ENCODE data around the gene FABP1.

DNA sequence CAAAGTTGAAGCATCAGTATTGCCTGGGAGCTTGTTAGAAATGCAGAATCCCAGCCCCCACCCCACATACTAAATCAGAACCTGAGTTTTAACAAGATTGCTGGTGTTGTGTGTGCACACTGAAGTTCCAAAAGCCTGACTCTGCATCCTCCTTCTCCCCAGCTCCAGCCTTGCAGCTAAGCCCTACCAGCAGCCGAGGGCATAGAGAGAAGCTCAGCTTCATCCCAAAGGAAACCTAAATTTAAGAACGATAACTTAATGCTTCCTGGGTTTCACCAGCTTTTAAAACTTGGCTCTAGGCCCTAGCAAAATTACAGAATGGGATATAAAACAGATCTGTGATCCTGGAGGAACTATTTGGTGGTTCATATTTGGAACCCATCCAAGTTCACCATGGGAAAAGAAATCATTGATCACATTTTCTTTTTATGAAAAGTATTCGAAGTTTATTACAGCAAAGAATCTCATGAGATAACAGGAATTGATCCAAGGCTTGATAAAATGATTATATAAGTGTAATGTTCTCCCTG, 49.2 kb downstream of the FABP1 start:
- TF ChIP-seq, protein P1, sequence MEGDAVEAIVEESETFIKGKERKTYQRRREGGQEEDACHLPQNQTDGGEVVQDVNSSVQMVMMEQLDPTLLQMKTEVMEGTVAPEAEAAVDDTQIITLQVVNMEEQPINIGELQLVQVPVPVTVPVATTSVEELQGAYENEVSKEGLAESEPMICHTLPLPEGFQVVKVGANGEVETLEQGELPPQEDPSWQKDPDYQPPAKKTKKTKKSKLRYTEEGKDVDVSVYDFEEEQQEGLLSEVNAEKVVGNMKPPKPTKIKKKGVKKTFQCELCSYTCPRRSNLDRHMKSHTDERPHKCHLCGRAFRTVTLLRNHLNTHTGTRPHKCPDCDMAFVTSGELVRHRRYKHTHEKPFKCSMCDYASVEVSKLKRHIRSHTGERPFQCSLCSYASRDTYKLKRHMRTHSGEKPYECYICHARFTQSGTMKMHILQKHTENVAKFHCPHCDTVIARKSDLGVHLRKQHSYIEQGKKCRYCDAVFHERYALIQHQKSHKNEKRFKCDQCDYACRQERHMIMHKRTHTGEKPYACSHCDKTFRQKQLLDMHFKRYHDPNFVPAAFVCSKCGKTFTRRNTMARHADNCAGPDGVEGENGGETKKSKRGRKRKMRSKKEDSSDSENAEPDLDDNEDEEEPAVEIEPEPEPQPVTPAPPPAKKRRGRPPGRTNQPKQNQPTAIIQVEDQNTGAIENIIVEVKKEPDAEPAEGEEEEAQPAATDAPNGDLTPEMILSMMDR (IDR thresholded peaks at IDR 0.05; ENCODE audit: low read length): no peak
- TF ChIP-seq EZH2 (optimal IDR thresholded peaks at IDR 0.05; ENCODE audit: low read depth, low read length): no peak

All from MM.1S (cell line).